GM12892 (cell line): ENCODE data around the gene SLC7A4.

ENCODE experiments used
- DNase-seq: peaks from one replicate; pipeline ENCODE4 v3.0.0; 2011; ENCODE audit not compliant: insufficient read length
- FAIRE-seq: peaks from 2 replicates; lab custom pipeline; 2011; peaks lifted over from hg19 to GRCh38; lab: Jason Lieb, UNC
- POLR2A ChIP-seq: IDR thresholded peaks from 2 replicates; pipeline ENCODE4 v1.6.1; 2011; ENCODE audit warnings: low read depth, low read length, control low read depth
- POLR2AphosphoS5 ChIP-seq: IDR thresholded peaks from 2 replicates; pipeline ENCODE4 v1.6.1; 2011; ENCODE audit warnings: low read depth, low read length, control low read depth
- TAF1 ChIP-seq: IDR thresholded peaks from 2 replicates; pipeline ENCODE4 v1.6.1; 2011; ENCODE audit warnings: low read depth, mild to moderate bottlenecking, control low read depth, low read length, borderline replicate concordance

SLC7A4 gene

GRCh38 chr22:21030032-21030431 lies 2.3 kb downstream of the SLC7A4 start:
- no peak for TF ChIP-seq POLR2A
- no peak for TF ChIP-seq POLR2AphosphoS5
- TF ChIP-seq TAF1, result no peak
- DNase-seq, result no peak
- no peak for FAIRE-seq

DNA sequence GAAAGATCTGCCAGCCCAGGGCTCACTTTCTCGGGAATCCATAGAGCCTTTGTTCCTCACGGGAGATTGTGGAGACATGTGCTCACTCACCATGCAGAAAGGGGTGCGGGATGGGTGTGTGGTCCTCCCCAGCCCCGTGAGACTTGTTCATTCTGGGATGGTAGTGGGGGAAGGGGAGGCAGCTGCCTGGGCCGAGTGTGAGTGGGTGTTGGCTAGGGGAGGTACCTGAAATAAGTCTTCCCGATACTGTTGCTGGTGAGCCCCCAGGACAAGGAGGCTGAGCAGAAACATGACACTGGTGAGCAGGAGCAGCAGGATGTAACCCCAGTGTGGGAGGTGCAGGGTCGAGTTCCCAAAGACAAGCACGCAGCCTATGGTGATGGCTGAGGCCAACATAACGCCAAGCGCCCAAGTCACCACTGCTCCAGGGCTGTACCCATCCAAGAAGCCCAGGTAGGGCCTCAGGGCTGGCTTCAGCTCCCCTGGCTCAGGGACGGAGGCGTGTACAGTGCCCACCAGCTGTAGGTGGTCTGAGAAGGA lies 2.8 kb downstream of the SLC7A4 start:
- no peak for DNase-seq

DNA sequence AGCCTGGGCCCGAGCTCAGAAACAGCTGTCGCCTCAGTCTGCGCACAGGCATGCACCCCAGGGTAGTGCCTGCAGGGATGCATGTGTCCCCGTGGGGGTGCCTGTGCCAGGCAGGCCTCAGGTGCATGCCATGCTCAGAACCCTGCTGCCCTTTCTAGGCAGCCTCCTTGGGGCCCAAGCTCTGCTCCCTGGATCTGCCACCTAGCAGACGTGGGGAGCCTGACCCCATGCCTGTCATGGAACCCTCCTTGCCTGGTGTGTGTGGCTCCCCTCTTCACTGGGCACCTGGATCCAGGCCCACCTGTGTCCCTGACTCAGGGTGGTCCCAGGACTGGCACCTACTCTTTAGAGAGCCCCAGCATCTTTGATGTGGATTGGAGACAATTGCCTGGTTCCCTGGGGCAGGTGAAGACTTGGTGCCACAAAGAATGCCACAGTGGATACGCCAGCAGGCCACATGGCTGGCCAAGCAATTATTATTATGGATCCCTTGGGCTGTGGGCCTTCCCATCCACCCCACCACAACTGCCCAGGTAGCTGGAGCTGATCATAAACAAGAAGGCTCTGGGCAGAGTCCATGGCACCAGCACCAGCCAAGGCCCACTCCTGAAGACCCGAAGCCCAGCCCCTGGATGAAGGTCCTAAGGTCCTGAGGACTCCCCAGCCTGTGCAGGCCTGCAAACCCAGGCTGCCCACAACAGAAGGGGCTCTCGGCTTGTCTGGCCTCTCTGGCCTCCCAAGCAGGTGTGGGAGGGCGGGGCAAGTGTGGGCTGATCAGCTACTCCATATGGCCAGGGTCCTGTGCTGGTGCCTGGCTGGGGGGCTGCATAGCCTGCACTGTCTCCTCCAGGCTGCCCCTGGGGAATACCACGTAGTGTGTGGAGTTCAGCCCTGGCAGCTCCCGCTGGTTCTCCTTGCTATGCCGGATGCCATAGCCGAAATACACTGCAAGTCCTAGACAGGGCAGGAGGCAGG lies 3.8 kb downstream of the SLC7A4 start:
- TF ChIP-seq POLR2AphosphoS5, result no peak
- no peak for TF ChIP-seq TAF1
- no peak for TF ChIP-seq POLR2A
- no peak for DNase-seq
- no peak for FAIRE-seq

More for the DNA sequence above, 2.8 kb downstream of the SLC7A4 start:
- TF ChIP-seq POLR2AphosphoS5 (no peak), TAF1 (no peak), POLR2A (no peak)
- no peak for FAIRE-seq

DNA sequence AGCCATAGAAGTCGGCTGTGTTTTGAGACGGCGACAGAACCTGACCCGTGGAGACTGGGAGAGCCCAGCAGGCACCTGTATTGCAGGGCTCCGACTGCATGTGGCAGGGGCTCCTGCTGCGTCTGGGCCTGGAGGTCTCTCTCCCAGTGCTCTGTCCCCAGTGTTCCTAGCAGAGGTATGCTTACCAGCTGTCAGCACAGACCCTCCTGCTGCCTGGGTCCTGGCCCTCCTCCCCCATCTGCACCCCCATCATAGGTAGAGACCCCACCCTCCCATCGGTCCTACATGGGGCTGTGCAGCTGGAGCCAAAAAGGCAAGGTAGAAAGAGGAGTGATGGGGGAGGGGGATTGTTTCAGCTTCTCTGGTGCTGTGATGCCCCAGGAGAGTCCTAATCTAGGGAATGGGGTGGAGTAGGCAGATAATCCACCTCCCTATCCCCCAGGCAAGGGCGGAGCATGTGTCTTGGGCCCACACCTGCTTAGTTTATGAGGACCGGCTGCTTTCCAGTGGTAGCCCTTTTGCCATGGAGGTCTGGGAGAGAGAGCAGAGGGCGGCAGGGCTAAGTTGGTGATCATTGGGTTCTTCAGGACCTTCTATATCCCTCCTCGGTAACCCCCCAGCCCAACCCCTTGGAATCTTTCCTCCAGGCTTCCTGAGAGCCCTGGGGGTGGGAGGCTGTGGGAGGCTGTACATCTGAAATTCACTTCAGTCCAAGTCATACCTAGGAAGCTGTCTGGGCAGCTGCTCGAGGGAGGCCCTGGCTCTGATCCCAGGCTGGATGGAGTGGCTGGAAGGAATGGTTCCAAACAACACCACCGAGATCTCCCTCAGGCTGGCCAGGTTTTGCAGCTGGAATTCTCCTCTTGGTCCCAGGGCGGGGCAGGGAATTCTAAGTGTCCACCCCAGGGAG lies 5.3 kb downstream of the SLC7A4 start:
- FAIRE-seq (no peak), DNase-seq (no peak)
- TF ChIP-seq POLR2A (no peak), POLR2AphosphoS5 (no peak), TAF1 (no peak)

- DNase-seq (no peak), FAIRE-seq (no peak)
These were observed 6.3 kb downstream of the SLC7A4 start for GRCh38 chr22:21025763-21026755.

GRCh38 chr22:21025266-21025665 lies 7.1 kb downstream of the SLC7A4 start:
- no peak for FAIRE-seq
- no peak for DNase-seq
- no peak for TF ChIP-seq POLR2AphosphoS5
- no peak for TF ChIP-seq TAF1

More at GRCh38 chr22:21025763-21026755, 6.3 kb downstream of the SLC7A4 start:
- no peak for TF ChIP-seq POLR2A
- no peak for TF ChIP-seq TAF1
- TF ChIP-seq POLR2AphosphoS5, result no peak

DNA sequence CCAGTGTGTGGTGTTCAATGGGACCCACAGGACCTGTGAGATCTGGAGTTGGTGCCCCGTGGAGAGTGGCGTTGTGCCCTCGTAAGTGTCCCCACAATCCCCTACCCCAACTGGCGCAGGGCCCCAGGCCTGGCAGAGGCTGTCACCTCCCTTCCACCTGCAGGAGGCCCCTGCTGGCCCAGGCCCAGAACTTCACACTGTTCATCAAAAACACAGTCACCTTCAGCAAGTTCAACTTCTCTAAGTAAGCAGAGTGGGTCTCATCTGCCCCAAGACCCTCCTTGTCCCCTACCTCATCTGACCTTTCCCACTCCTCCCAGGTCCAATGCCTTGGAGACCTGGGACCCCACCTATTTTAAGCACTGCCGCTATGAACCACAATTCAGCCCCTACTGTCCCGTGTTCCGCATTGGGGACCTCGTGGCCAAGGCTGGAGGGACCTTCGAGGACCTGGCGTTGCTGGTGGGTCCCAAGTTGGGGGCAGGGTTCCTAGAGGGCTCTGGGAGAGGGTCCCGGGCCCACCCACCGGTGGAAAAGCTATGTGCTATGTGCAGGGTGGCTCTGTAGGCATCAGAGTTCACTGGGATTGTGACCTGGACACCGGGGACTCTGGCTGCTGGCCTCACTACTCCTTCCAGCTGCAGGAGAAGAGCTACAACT lies 9.3 kb downstream of the SLC7A4 start:
- no peak for FAIRE-seq
- TF ChIP-seq POLR2A (no peak), TAF1 (no peak), POLR2AphosphoS5 (no peak)
- DNase-seq, result no peak

DNA sequence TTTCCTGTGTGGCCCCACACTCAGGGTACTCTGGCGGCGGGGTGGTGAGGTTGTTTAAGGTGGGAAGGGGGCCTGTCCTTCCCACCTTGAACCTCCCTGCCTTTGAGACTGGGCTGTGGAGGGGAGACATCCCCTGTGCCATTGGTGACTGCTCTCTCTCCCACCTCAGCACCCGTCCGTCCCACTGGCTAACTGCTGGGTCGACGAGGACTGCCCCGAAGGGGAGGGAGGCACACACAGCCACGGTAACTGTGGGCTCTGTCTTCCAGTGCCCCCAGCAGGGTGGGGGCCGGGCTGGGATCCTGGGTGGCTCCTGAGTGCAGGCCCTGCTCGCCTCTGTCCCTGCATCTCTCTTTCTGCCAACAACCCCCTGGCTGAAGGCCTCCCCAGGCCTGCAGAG lies 9.9 kb downstream of the SLC7A4 start:
- no peak for DNase-seq
- no peak for FAIRE-seq
- no peak for TF ChIP-seq TAF1
- no peak for TF ChIP-seq POLR2A

DNA sequence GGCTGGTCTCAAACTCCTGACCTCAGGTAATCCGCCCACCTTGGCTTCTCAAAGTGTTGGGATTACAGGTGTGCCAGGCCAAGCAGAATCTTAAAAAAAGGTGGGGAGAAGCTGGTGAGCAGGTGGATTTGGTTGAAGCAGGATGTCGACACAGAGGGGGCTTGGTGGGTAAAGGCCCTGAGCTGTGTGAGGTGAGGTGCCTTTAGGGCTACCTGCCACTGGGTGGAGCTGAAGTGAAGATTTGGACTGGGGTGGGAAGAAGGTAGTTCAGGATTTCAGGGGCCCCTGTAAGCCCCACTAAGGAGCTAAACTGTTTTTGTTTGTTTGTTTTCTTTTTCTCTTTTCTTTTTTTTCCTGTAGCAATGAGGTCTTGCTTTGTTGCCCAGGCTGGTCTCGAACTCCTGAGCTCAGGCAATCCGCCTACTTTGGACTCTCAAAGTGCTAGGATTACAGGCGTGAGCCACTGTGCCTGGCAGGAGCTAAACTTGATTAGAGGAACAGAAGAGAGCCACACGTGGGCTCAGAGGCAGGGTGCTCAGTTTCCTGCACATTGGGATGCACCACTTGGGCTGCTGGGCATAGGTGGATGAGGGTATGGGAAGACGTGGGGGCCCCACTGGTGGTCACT lies 11.4 kb downstream of the SLC7A4 start:
- TF ChIP-seq POLR2AphosphoS5 (no peak), TAF1 (no peak), POLR2A (no peak)
- FAIRE-seq, result no peak
- peak; percentile 60 for DNase-seq
